HepG2 (cell line): Measurements from ENCODE around the gene NGDN. TPM values are rescaled to one million over a fixed set of nuclear protein-coding genes. Genes with fewer than 3 reads are reported as not detected.

Experiments used
- ATM ChIP-seq: fragments of 450-650 bp; IDR thresholded peaks from 2 replicates; pipeline ENCODE4 v1.7.1; 2017; ENCODE audit warnings: mild to moderate bottlenecking, borderline replicate concordance
- JUN ChIP-seq: sonication (generic); formaldehyde crosslinking; IDR thresholded peaks from 2 replicates; pipeline ENCODE4 v1.4.0; 2020; ENCODE audit warnings: mild to moderate bottlenecking, missing genetic modification reagents
- KDM4B ChIP-seq: sonication (generic); formaldehyde crosslinking; IDR thresholded peaks from 2 replicates; pipeline ENCODE4 v1.4.0; 2020; ENCODE audit warnings: missing genetic modification reagents
- MEIS1 ChIP-seq: sonication (generic); formaldehyde crosslinking; IDR thresholded peaks from 2 replicates; pipeline ENCODE4 v1.9.0; 2021; ENCODE audit warnings: mild to moderate bottlenecking, missing genetic modification reagents, moderate library complexity, borderline replicate concordance
- MTF2 ChIP-seq: sonication (generic); formaldehyde crosslinking; IDR thresholded peaks from 2 replicates; pipeline ENCODE4 v1.5.0; 2020; ENCODE audit warnings: missing genetic modification reagents, borderline replicate concordance
- NR2F1 ChIP-seq, 2 experiments: fragments of 450-650 bp in 1 of 2; formaldehyde crosslinking in 1 of 2; IDR thresholded peaks; 2 replicates each; pipeline versions ENCODE4 v1.5.0 to v1.6.1; 2016 to 2020; ENCODE audit warnings: mild to moderate bottlenecking in 1 of 2, missing compliant biosample characterization in 1 of 2, missing genetic modification reagents in 1 of 2, moderate library complexity in 1 of 2
- PHB2 ChIP-seq: fragments of 450-650 bp; IDR thresholded peaks from 2 replicates; pipeline ENCODE4 v1.6.1; 2018; ENCODE audit not compliant: partially characterized antibody
- RAD51 ChIP-seq: fragments of 450-650 bp; IDR thresholded peaks from 2 replicates; pipeline ENCODE4 v1.6.1; 2016; ENCODE audit warnings: borderline replicate concordance
- RFXANK ChIP-seq: IDR thresholded peaks from 2 replicates; pipeline ENCODE4 v1.6.1; 2016
- THYN1 ChIP-seq: sonication (generic); formaldehyde crosslinking; IDR thresholded peaks from 2 replicates; pipeline ENCODE4 v1.8.1; 2023; ENCODE audit warnings: low read depth, mild to moderate bottlenecking, moderate library complexity, missing genetic modification reagents, borderline replicate concordance
- YEATS2 ChIP-seq: sonication (generic); formaldehyde crosslinking; IDR thresholded peaks from 2 replicates; pipeline ENCODE4 v1.4.0; 2020; ENCODE audit warnings: missing genetic modification reagents, borderline replicate concordance
- YY1 ChIP-seq: IDR thresholded peaks from 2 replicates; pipeline ENCODE4 v1.6.1; 2011; ENCODE audit warnings: low read length, low read depth, moderate library complexity, mild to moderate bottlenecking; ENCODE audit not compliant: insufficient read depth, insufficient replicate concordance
- ZBTB1 ChIP-seq: sonication (generic); formaldehyde crosslinking; IDR thresholded peaks from 2 replicates; pipeline ENCODE4 v1.4.0; 2020; ENCODE audit warnings: missing genetic modification reagents, borderline replicate concordance
- ZBTB42 ChIP-seq: sonication (generic); formaldehyde crosslinking; IDR thresholded peaks from 2 replicates; pipeline ENCODE4 v1.5.0; 2020; ENCODE audit warnings: mild to moderate bottlenecking, missing genetic modification reagents
- ZFAT ChIP-seq: sonication (generic); formaldehyde crosslinking; conservative IDR thresholded peaks from 2 replicates; pipeline ENCODE4 v1.8.1; 2023; ENCODE audit warnings: missing genetic modification reagents, inconsistent platforms
- ZFX ChIP-seq: sonication (generic); formaldehyde crosslinking; IDR thresholded peaks from 2 replicates; pipeline ENCODE4 v1.4.0; 2020; ENCODE audit warnings: mild to moderate bottlenecking, low read depth, missing genetic modification reagents, moderate library complexity
- ZKSCAN5 ChIP-seq: sonication (generic); formaldehyde crosslinking; IDR thresholded peaks from 2 replicates; pipeline ENCODE4 v1.5.1; 2020; ENCODE audit warnings: mild to moderate bottlenecking, missing genetic modification reagents
- ZNF136 ChIP-seq: sonication (generic); formaldehyde crosslinking; IDR thresholded peaks from 2 replicates; pipeline ENCODE4 v1.8.1; 2022; ENCODE audit warnings: low read depth, mild to moderate bottlenecking, moderate library complexity, missing genetic modification reagents
- ZNF549 ChIP-seq: sonication (generic); formaldehyde crosslinking; IDR thresholded peaks from 2 replicates; pipeline ENCODE4 v1.5.0; 2020; ENCODE audit warnings: missing genetic modification reagents
- ZNF776 ChIP-seq: sonication (generic); formaldehyde crosslinking; IDR thresholded peaks from 2 replicates; pipeline ENCODE4 v1.4.0; 2020; ENCODE audit warnings: mild to moderate bottlenecking, missing genetic modification reagents
- ZNF788 ChIP-seq: sonication (generic); formaldehyde crosslinking; IDR thresholded peaks from 2 replicates; pipeline ENCODE4 v1.5.0; 2020; ENCODE audit warnings: mild to moderate bottlenecking, missing genetic modification reagents, borderline replicate concordance
- ZSCAN21 ChIP-seq: sonication (generic); formaldehyde crosslinking; IDR thresholded peaks from 2 replicates; pipeline ENCODE4 v1.8.0; 2022; ENCODE audit warnings: mild to moderate bottlenecking, missing genetic modification reagents, moderate library complexity, borderline replicate concordance
- polyA plus RNA-seq, 8 experiments: library from polyadenylated mRNA; depleted of rRNA in 3 of 8; stranded (reverse) in 7 of 8; unstranded in 1 of 8; fragments of >200 nt; fragmentation: Illumina TruSeq in 4 of 8; extraction: Trizol in 4 of 8; gene quantifications; 2 replicates each; pipeline versions ENCODE4 v1.2.1 to v1.2.3, GENCODE V29; 2011 to 2016; ENCODE audit warnings: low read depth in 4 of 8, missing spikeins in 1 of 8, mixed read lengths in 1 of 8; ENCODE audit not compliant: insufficient read depth in 1 of 8
- total RNA-seq, 5 experiments: library from RNA; depleted of rRNA; stranded (reverse); fragments of >200 nt; fragmentation: Illumina TruSeq; extraction: Trizol; gene quantifications; 2 replicates each; pipeline ENCODE4 v1.2.3, GENCODE V29; 2016; ENCODE audit warnings: low read depth in 1 of 5
- TF ChIP-seq, protein P1 (sequence below): sonication (generic); formaldehyde crosslinking; IDR thresholded peaks from 2 replicates; pipeline ENCODE4 v1.8.0; 2022; ENCODE audit warnings: mild to moderate bottlenecking, missing genetic modification reagents, moderate library complexity
- TF ChIP-seq, protein P2 (sequence below): sonication (generic); formaldehyde crosslinking; IDR thresholded peaks from 2 replicates; pipeline ENCODE4 v1.5.0; 2020; ENCODE audit warnings: mild to moderate bottlenecking, missing genetic modification reagents
- TF ChIP-seq, protein P3 (sequence below): sonication (generic); formaldehyde crosslinking; IDR thresholded peaks from 2 replicates; pipeline ENCODE4 v1.8.1; 2022; ENCODE audit warnings: mild to moderate bottlenecking, missing genetic modification reagents
- TF ChIP-seq, protein P4 (sequence below): sonication (generic); formaldehyde crosslinking; IDR thresholded peaks from 2 replicates; pipeline ENCODE4 v1.4.0; 2020; ENCODE audit warnings: missing genetic modification reagents, borderline replicate concordance

NGDN gene
- total and polyA plus RNA-seq, 2 of the 13 experiments (the other 11 are each of a cell fraction or from before 2014, with no cell fraction given) = 154 to 216 TPM

DNA sequence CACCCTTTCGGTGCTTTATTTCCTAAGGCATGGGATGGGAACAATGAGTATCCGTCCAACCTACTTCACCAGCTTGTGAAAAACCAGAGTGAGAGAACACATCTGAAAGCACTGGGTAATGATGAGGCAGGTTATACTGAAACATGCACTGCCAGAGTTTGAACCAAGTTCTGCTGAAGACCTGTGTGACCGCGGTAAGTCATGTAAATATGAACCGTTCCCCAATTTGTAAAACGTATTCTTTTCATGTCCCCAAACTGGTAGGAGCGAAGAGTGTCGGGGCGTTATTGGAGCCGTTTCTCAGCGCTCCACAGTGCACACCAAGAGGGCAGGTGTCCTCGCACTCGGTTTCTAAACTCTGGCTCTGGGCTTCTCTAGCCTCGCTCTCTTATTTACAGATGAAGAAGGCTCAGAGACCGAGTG, 788 bp upstream of the NGDN start (continued):
- no peak for TF ChIP-seq ZBTB1 (CRISPR knock-in tag)
- TF ChIP-seq ZKSCAN5 (CRISPR knock-in tag) = 0 out of 2 replicates have a peak, but pooled peaks have one; percentile 12
- TF ChIP-seq JUN (CRISPR knock-in tag) = peak; percentile 46
- TF ChIP-seq, protein P1, sequence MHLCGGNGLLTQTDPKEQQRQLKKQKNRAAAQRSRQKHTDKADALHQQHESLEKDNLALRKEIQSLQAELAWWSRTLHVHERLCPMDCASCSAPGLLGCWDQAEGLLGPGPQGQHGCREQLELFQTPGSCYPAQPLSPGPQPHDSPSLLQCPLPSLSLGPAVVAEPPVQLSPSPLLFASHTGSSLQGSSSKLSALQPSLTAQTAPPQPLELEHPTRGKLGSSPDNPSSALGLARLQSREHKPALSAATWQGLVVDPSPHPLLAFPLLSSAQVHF (CRISPR knock-in tag) = peak; percentile 42; the same call in 1 of the 2 replicates
- TF ChIP-seq ZNF549 (CRISPR knock-in tag) = no peak
- TF ChIP-seq ZNF136 (CRISPR knock-in tag) = no peak
- 0 out of 2 replicates have a peak, but pooled peaks have one; percentile 4 for TF ChIP-seq ZNF788 (CRISPR knock-in tag)
- no peak for TF ChIP-seq ZNF776
- no peak for TF ChIP-seq ZFX
- peak; percentile 88; the same call in 1 of the 2 replicates for TF ChIP-seq THYN1 (CRISPR knock-in tag)
- TF ChIP-seq RAD51 = no peak
- TF ChIP-seq YY1 = no peak
- TF ChIP-seq ZBTB42 = peak; percentile 65; the same call in 1 of the 2 replicates
- no peak for TF ChIP-seq ZSCAN21
- no peak for TF ChIP-seq PHB2
- TF ChIP-seq RFXANK = no peak
- no peak; the same call in 1 of the 2 replicates for TF ChIP-seq MEIS1 (CRISPR knock-in tag)
- TF ChIP-seq ATM = no peak
- TF ChIP-seq, protein P2, sequence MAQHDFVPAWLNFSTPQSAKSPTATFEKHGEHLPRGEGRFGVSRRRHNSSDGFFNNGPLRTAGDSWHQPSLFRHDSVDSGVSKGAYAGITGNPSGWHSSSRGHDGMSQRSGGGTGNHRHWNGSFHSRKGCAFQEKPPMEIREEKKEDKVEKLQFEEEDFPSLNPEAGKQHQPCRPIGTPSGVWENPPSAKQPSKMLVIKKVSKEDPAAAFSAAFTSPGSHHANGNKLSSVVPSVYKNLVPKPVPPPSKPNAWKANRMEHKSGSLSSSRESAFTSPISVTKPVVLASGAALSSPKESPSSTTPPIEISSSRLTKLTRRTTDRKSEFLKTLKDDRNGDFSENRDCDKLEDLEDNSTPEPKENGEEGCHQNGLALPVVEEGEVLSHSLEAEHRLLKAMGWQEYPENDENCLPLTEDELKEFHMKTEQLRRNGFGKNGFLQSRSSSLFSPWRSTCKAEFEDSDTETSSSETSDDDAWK (CRISPR knock-in tag) = no peak
- TF ChIP-seq NR2F1 (CRISPR knock-in tag; IDR thresholded peaks at IDR 0.05) = 0 out of 4 replicates have a peak, but pooled peaks of 1 of the 2 experiments have one; percentile 41
- TF ChIP-seq YEATS2 (CRISPR knock-in tag) = no peak
- no peak for TF ChIP-seq KDM4B (CRISPR knock-in tag)
- TF ChIP-seq, protein P3, sequence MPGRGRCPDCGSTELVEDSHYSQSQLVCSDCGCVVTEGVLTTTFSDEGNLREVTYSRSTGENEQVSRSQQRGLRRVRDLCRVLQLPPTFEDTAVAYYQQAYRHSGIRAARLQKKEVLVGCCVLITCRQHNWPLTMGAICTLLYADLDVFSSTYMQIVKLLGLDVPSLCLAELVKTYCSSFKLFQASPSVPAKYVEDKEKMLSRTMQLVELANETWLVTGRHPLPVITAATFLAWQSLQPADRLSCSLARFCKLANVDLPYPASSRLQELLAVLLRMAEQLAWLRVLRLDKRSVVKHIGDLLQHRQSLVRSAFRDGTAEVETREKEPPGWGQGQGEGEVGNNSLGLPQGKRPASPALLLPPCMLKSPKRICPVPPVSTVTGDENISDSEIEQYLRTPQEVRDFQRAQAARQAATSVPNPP = peak; percentile 68; the same call in 1 of the 2 replicates
- TF ChIP-seq, protein P4, sequence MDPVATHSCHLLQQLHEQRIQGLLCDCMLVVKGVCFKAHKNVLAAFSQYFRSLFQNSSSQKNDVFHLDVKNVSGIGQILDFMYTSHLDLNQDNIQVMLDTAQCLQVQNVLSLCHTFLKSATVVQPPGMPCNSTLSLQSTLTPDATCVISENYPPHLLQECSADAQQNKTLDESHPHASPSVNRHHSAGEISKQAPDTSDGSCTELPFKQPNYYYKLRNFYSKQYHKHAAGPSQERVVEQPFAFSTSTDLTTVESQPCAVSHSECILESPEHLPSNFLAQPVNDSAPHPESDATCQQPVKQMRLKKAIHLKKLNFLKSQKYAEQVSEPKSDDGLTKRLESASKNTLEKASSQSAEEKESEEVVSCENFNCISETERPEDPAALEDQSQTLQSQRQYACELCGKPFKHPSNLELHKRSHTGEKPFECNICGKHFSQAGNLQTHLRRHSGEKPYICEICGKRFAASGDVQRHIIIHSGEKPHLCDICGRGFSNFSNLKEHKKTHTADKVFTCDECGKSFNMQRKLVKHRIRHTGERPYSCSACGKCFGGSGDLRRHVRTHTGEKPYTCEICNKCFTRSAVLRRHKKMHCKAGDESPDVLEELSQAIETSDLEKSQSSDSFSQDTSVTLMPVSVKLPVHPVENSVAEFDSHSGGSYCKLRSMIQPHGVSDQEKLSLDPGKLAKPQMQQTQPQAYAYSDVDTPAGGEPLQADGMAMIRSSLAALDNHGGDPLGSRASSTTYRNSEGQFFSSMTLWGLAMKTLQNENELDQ (CRISPR knock-in tag) = peak; percentile 68; the same call in 1 of the 2 replicates
- no peak for TF ChIP-seq ZFAT (CRISPR knock-in tag)
- no peak for TF ChIP-seq MTF2 (CRISPR knock-in tag)
